Endothelial cell of umbilical vein (primary cell): ENCODE results near the gene APOC1.

Source experiments
- CTCF ChIP-seq, 2 donors: IDR thresholded peaks; 1 replicate in 1 of 2; 2 replicates in 1 of 2; pipeline ENCODE4 v1.5.1; 2011; ENCODE audit warnings: low read length in 2 of 2, mild to moderate bottlenecking in 2 of 2, moderate library complexity in 2 of 2, control low read depth in 1 of 2, inconsistent platforms in 1 of 2, low read depth in 1 of 2; ENCODE audit not compliant: insufficient read depth in 1 of 2; ENCODE audit errors: extremely low read depth in 1 of 2
- GATA2 ChIP-seq: IDR thresholded peaks from 2 replicates; pipeline ENCODE4 v1.7.0; 2011; ENCODE audit warnings: low read depth, mild to moderate bottlenecking, moderate library complexity, mixed read lengths, low read length; ENCODE audit not compliant: insufficient read length, insufficient read depth

GRCh38 chr19:44867578-44867977 lies 46.8 kb upstream of the APOC1 start:
- TF ChIP-seq CTCF (IDR thresholded peaks at IDR 0.05; ENCODE audit: extremely low read depth in 1 of 2, insufficient read depth in 1 of 2, low read depth in 1 of 2, low read length in 2 of 2), result no peak
- TF ChIP-seq GATA2, result no peak
